ENCODE data around the gene CD2BP2.

The CD2BP2 gene

GRCh38 chr16:30378236-30379157 lies 23.4 kb upstream of the CD2BP2 start:
- DNase-seq (ENCODE audit: low read depth in 2 of 2): peak; percentile 99 to 100

GRCh38 chr16:30377812-30378235 lies 22.7 kb upstream of the CD2BP2 start:
- DNase-seq (ENCODE audit: low read depth in 2 of 2): peak; percentile 71 to 82

GRCh38 chr16:30377050-30377811 lies 22.1 kb upstream of the CD2BP2 start:
- no peak for DNase-seq (ENCODE audit: low read depth in 2 of 2)

- DNase-seq (ENCODE audit: low read depth in 2 of 2): no peak
These were observed 21.4 kb upstream of the CD2BP2 start for GRCh38 chr16:30376461-30376902.

GRCh38 chr16:30375864-30376263 lies 20.8 kb upstream of the CD2BP2 start:
- no peak for DNase-seq (ENCODE audit: low read depth in 2 of 2)

GRCh38 chr16:30374538-30374937 lies 19.4 kb upstream of the CD2BP2 start, which contains the start of gene MYL11:
MYL11 (plus strand) TSS chr16:30374802; CDS start chr16:30374858, 56 bp downstream.
- DNase-seq (ENCODE audit: low read depth in 2 of 2): no peak

GRCh38 chr16:30372725-30373124 lies 17.6 kb upstream of the CD2BP2 start:
- no peak for DNase-seq (ENCODE audit: low read depth in 2 of 2)

GRCh38 chr16:30372038-30372712 lies 17.1 kb upstream of the CD2BP2 start:
- no peak for DNase-seq (ENCODE audit: low read depth in 2 of 2)

- no peak for DNase-seq (ENCODE audit: low read depth in 2 of 2)
These were observed 16.2 kb upstream of the CD2BP2 start for GRCh38 chr16:30371248-30371816.

- peak; percentile 96 to 97 for DNase-seq (ENCODE audit: low read depth in 2 of 2)
These were observed 15.5 kb upstream of the CD2BP2 start, which contains the start of gene TBC1D10B for GRCh38 chr16:30370456-30371247. TBC1D10B (minus strand) TSS chr16:30370494; CDS start chr16:30370183, 311 bp downstream.

GRCh38 chr16:30369938-30370455 lies 14.9 kb upstream of the CD2BP2 start:
- no peak for DNase-seq (ENCODE audit: low read depth in 2 of 2)

- no peak for DNase-seq (ENCODE audit: low read depth in 2 of 2)
These were observed 14.2 kb upstream of the CD2BP2 start for GRCh38 chr16:30369091-30369937.

- DNase-seq (ENCODE audit: low read depth in 2 of 2): no peak
These were observed 13.6 kb upstream of the CD2BP2 start for GRCh38 chr16:30368792-30369090.

- no peak for DNase-seq (ENCODE audit: low read depth in 2 of 2)
These were observed 13.1 kb upstream of the CD2BP2 start for GRCh38 chr16:30368122-30368791.

- DNase-seq (ENCODE audit: low read depth in 2 of 2): no peak
These were observed 12.4 kb upstream of the CD2BP2 start for GRCh38 chr16:30367349-30368009.

GRCh38 chr16:30366511-30366910 lies 11.4 kb upstream of the CD2BP2 start:
- no peak for DNase-seq (ENCODE audit: low read depth in 2 of 2)

- no peak for DNase-seq (ENCODE audit: low read depth in 2 of 2)
These were observed 10.1 kb upstream of the CD2BP2 start for GRCh38 chr16:30365200-30365599.

GRCh38 chr16:30361180-30361579 lies 6.1 kb upstream of the CD2BP2 start:
- DNase-seq (ENCODE audit: low read depth in 2 of 2): no peak

- no peak for DNase-seq (ENCODE audit: low read depth in 2 of 2)
These were observed 4.7 kb upstream of the CD2BP2 start for GRCh38 chr16:30359871-30360170.
